Endometrium (tissue), 2 donors: ENCODE data around the gene SLC35A4.
"Not testable (repeated sequence)": the region's sequence is repeated elsewhere in the genome, so short reads cannot be mapped to it uniquely, and the experiment has no call there.

Source experiments
- FAIRE-seq: peaks from 2 replicates; lab custom pipeline; 2012; peaks lifted over from hg19 to GRCh38; lab: Jason Lieb, UNC
- donor health status: control.
- donor health status: control.

The SLC35A4 gene

GRCh38 chr5:140590861-140591260, 26.2 kb downstream of the SLC35A4 start:
- no peak for FAIRE-seq

- no peak for FAIRE-seq
These were observed 27.2 kb downstream of the SLC35A4 start for GRCh38 chr5:140591747-140592372.

GRCh38 chr5:140593070-140593469, 28.4 kb downstream of the SLC35A4 start:
- not testable (repeated sequence) for FAIRE-seq

GRCh38 chr5:140594169-140594568, 29.5 kb downstream of the SLC35A4 start:
- no peak for FAIRE-seq

GRCh38 chr5:140595538-140596300, 31.1 kb downstream of the SLC35A4 start:
- FAIRE-seq = no peak

- FAIRE-seq = no peak
These were observed 31.7 kb downstream of the SLC35A4 start for GRCh38 chr5:140596321-140596741.

GRCh38 chr5:140598836-140599235, 34.2 kb downstream of the SLC35A4 start:
- FAIRE-seq = no peak

- no peak for FAIRE-seq
These were observed 35.5 kb downstream of the SLC35A4 start for GRCh38 chr5:140600096-140600495.

- FAIRE-seq = no peak
These were observed 37.5 kb downstream of the SLC35A4 start for GRCh38 chr5:140602147-140602546.

GRCh38 chr5:140603446-140603698, 38.7 kb downstream of the SLC35A4 start:
- FAIRE-seq = not testable (repeated sequence)

GRCh38 chr5:140603734-140604133, 39.1 kb downstream of the SLC35A4 start:
- no peak for FAIRE-seq

GRCh38 chr5:140605879-140606278, 41.3 kb downstream of the SLC35A4 start:
- FAIRE-seq = no peak

GRCh38 chr5:140607031-140607430, 42.4 kb downstream of the SLC35A4 start:
- FAIRE-seq = no peak

- FAIRE-seq = no peak
These were observed 44.1 kb downstream of the SLC35A4 start for GRCh38 chr5:140608722-140609121.

- FAIRE-seq = no peak
These were observed 44.5 kb downstream of the SLC35A4 start for GRCh38 chr5:140609126-140609525.

- FAIRE-seq = no peak
These were observed 46.4 kb downstream of the SLC35A4 start for GRCh38 chr5:140611020-140611521.
